HG03196 (cell line): ENCODE measurements around the gene CINP.

ENCODE experiments used
- ATAC-seq: cut with Tn5 transposase; IDR thresholded peaks from one replicate; pipeline ENCODE4 v1.9.1; 2021; ENCODE audit not compliant: unreplicated experiment

CINP gene

DNA sequence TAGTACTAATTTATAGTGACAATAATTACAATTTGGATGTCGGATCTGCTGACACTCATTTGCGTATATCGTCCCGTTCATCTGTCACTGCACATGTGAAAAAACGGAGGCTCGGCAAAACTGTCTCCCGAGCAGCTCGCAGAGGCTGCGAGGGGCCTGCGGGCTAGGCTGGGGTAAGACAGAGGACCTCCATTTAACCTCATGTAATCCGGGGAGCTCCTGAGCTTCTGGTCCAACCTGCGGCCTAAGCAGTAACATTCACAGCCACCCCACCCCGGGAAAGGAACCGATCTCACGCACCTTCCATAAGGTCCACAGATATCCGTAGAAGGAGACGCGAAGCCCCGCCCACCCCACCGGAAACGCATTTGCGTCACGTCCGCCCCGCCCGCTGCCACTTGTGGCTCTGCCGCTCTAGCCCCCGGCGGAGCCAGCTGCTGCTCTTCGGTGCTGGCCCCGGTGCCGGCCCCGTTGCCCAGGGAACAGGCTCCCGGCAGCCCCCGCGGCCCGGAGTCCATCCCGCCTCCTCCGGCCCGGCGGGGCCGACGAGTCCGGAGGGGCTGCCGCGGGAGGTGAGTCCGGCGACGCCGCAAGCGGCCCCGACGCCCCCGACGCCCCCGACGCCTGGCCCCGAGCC, at the start of gene CINP, which contains the start of gene TECPR2:
TSS of gene CINP (minus strand) at position 346 of the 637 bp plus-strand sequence. CDS start at position 307, 39 bp downstream.
TSS of gene TECPR2 (plus strand) at position 397 of the 637 bp plus-strand sequence. CDS start 13,781 bp downstream, outside the sequence.
- peak; percentile 95 for ATAC-seq

DNA sequence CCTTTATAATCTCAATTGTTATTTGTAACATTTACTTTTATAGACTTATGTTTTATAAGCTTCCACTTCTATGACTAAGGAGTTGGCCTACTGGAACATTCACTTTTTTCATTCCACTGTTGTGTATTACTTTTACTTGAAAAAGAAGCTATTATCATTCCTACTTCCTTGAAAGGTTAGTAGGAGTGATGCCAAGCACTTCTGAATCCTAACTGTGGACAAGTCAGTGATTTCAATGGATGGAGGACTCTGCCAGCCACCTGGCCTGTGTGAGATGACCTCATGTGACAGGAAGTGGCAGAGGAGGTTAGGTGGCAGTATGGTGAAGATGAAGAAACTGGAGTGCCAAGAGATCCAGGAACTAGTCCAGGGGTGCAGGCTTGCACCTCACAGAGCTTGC, 46.0 kb upstream of the CINP start:
- ATAC-seq, result no peak

DNA sequence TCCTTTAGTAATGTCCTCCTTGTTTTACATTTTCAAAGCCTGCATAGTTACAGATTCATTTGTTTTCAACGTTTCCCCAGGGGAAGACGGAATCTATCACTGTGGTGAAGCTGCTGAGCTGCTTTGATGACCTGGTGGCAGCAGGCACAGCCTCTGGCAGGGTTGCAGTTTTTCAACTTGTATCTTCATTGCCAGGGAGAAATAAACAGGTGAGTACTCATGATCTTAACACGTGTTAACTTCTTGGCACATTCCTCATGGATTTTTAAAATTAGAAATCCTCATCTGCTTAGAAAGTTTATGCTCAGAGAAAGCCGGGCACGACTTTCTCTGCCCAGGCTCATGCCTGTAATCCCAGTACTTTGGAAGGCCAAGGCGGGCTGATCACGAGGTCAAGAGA, 44.6 kb upstream of the CINP start:
- no peak for ATAC-seq

DNA sequence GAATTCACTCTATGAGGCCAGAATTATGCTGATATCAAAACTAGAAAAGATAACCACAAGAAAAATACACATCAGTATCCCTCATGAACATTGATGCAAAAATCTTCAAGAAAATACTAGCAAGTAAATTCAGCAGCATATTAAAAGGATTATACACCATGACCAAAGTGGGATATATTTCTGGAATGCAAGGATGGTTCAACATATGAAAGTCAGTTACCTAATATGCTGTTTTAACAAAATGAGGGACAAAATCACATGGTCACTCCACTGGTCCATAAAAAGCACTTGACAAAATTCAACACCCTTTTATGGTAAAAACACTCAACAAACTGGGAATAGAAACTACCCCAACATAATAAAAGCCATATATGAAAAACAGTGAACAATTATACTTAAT, 40.3 kb upstream of the CINP start:
- ATAC-seq, result no peak

DNA sequence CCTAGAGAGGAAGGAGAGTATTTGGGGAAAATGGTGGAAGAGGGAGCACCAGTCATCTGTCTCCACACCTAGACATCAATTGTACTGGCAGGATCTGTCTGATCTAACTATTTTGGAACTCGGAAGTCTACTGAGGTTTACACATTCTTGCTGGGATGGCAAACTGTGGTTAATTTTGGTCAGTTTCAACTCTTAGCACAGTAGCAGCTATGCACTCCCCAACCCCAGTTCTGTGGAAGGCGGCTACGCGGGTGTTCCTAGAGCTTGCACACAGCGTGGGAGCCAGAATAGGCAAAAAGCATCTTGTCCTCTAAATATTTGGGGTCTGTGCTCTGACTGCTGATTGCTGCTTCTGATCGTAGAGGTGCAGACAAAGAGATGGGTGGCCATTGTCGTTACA, 33.8 kb upstream of the CINP start:
- ATAC-seq, result no peak

DNA sequence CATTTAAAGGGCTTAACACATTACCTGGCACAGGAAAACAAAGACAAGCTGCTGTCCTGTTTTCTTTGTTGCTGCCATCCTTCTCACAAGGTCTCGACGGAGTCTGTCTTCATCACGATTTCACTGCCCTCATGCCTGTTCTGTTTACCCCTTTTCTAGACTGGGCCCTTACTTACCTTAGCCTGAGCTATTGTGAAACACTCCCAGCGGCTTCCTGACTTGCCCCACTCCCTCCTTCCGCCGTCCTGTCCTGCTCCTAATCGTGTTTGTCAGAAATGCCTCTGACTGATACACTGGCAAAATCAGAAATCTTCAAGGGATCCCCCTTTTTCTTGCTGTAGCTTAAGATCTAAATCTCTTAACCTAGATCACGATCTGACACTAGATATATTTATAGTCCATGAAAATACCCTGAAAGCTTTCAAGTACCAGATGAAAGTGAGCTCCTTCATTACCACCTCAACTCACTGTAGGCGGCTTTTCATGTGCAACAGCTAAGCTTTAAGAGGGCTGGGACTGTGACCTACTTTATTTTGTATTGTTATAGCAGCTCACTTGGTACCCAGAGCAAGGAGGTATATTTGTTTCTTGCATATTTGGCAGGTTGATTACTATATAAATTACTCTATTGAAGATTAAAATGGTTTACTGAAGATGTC, 32.2 kb upstream of the CINP start:
- no peak for ATAC-seq

DNA sequence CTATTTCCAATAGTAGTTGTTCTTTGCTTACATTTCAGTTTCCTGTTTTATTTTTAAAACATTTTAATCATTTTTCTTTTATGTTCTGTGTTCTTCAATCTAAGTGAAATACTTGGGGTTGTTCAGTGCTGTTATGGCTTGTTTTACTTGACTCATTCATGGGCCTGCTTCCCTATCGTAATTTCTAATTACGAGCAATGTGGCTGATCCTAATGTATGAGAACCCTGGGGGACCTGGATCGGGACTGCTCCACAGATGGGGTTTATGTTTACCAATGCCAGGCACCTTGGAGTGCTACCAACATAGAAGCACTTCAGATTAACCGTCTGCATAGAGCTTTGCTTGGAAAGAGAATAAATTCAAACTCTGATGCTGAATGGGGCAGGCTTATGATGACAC, 29.8 kb upstream of the CINP start:
- ATAC-seq, result no peak

DNA sequence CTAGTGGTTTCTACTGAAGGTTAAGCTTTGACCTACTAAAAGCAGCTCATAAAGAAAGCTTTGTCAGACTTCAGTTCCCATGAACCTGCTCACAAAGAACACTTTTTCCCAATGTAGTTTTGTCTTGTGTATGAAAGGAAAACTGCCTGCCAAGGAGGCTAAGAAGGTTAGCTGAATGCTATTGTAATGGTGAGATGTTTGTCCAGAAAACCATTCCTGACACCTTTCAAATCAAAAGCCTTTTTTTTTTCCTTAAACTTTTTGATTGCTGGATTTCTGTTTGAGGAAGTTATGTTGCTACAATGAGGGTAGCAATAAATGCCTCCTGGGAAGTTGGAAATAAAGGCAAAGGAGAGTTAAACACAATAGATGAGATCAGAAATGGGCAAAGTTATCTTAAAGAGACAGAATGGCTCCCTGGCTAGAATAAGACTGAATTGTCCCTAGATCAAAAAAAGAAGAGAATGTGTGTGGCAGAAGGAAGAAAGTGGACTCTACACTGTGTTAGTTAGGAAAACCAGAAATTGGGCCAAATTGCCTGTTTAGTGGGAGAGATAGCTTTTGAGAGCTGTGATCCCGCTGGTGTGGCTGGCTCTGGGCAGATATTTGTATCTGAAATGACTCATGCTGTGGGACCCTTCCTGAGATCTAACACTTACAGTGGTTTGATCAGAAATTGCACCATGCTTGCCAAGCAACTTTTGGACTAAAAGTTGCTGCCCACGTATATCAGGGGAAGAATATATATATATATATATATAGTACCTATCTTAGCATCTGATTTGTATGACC, 27.6 kb upstream of the CINP start:
- ATAC-seq, result no peak

DNA sequence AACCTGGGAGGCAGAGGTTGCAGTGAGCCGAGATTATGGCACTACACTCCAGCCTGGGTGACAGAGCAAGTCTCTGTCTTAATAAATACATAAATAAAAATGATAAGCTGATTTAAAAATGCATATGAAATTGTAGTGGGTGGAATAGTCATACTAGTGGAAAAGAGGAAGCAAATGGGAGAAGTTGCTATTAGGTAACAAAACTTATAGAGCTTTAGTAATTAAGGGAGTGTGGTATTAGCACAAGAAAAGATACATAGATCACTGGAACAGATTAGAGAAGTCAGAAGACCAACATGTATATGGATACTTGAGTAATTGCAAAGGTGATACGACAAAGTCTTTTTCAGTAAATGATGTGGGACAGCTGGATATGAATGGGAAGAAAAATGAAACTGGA, 26.6 kb upstream of the CINP start:
- no peak for ATAC-seq

DNA sequence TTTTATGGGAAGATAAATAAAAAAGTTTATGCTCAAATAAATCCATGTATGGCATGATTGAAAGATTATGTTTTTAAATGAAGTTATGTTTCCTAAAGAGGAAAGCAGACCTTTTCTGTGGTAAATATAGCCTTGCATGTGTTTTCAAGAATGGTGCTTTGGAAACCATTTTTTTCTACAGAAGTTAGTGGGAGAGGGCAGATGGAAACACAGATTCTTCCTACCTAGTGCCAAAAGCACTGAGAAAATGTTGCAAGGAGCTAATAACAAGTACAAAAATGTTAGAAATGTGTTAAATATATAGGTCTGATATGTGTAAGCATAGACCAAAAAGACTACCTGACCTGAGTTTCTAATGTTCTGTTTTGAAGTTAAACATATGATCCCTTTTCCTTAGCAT, 24.4 kb upstream of the CINP start:
- no peak for ATAC-seq

DNA sequence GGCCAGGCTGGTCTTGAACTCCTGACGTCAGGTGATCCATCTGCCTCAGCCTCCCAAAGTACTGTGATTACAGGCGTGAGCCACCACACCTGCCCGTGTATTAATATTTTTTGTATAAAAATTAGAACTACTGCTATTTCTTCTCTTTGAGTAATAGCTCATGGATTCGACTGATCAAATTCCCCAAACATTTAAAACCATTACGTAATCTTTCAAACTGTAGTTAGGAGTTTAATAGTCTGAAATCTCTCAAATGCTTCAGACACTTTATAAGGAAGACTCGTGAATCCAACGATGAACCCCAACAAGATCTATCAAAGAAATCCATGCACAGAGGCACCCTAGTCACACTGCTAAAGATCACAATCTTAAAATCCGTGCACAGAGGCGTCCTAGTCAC, 16.1 kb upstream of the CINP start:
- no peak for ATAC-seq

DNA sequence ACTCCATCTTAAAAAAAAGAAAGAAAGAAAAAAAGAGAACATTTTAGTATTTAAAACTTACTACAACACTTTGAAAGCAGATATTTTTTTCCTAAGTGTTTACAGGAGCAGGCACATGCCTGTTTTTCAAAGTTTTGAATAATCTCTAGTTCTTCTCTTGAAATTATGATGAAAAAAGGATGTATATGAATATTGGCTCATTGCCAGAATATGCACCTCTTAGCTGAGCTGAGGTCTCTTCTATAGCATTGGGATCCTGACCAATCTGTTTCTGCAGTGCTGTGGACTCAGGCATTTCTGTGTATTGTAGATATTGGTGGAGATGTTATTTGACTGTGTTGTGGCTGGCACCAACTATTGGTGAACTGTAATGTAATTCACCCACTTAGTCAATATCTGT, 15.0 kb upstream of the CINP start:
- no peak for ATAC-seq

DNA sequence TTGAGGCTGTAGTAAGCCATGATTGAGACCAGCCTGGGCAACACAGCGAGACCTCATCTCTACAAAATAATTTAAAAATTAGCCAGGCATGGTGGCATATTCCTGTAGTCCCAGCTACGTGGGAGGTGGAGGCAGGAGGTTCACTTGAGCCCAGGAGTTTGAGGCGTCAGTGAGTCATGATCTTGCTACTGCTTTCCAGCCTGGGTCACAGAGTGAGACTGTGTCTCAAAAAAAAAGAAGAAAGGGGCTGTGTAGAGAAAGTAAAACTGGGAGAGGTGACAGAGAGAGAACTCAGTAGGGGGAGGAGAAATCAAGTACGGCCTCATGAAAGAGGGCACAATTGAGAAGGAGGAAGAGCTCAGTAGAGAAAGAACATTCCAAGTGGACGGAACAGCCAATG, 12.4 kb upstream of the CINP start:
- no peak for ATAC-seq

DNA sequence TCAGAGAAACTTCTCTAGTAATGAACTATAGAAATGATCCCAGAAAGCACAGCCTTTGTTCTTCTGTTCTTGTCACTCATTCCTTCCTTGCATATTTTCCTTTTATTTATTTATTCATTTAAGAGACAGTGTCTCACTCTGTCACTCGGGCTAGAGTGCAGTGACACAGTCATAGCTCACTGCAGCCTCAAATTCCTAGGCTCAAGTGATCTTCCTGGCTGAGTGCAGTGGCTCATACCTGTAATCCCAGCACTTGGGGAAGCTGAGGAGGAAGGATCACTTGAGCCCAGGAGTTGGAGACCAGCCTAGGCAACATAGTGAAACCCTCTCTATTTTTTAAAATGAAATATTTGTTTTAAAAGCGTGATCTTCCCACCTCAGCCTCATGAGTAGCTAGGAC, 11.6 kb upstream of the CINP start:
- no peak for ATAC-seq

DNA sequence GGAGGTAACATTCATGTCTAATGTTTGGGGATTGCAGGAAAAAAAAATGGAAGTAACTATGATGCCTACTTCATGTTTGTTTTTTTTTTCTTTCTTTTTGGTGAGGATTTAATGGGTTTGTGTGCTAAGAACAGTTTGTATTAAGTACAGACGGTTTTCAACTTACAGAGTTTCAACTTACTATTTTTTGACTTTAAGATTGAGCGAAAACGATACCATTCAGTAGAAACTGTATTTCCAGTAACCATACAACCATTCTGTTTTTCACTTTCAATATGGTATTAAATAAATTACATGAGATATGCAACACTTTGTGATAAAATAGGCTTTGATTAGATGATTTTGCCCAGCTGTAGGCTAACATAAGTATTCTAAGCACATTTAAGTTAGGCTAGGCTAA, 10.4 kb upstream of the CINP start:
- no peak for ATAC-seq

DNA sequence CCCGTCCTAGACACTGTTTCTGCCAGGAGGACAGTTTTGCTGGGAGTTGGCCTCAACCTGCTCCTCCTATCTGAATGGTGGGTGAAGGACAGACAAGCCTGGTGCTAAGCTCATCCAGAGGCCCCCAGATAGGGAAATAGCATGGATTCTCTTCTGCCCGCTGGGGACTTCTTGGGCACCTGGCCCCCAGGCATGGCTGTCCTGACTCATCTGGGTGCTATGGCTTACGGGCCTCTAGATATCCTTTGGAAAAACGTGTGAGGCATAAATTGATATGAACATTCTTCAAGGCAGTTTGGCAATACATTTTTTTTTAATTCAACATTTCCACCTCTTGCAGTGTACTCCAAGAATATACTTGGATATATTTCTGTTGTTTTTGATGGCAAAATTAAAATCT, 8.7 kb upstream of the CINP start:
- no peak for ATAC-seq

DNA sequence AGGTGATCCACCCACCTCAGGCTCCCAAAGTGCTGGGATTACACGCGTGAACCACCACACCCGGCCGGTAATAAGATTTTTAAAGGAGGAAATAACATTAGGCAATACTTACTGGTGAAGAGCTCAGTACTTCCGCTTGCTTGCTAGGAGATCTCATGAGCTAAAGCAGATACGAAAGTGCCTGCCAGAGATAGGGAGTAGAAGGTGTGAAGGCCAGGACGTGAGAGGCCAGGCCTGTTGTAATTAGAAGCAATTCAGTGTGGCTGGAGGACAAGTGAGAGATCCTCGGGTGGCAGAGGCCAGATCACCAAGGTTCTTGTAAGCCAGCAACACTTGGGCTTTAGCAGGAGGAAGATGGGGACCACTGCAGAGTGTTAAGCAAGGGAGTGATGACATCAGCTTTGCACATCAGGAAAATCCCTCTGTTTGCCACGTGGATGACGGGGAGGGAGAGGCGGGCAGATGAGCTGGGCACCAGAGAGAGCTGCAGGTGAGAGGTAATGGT, 7.7 kb upstream of the CINP start:
- ATAC-seq, result no peak

DNA sequence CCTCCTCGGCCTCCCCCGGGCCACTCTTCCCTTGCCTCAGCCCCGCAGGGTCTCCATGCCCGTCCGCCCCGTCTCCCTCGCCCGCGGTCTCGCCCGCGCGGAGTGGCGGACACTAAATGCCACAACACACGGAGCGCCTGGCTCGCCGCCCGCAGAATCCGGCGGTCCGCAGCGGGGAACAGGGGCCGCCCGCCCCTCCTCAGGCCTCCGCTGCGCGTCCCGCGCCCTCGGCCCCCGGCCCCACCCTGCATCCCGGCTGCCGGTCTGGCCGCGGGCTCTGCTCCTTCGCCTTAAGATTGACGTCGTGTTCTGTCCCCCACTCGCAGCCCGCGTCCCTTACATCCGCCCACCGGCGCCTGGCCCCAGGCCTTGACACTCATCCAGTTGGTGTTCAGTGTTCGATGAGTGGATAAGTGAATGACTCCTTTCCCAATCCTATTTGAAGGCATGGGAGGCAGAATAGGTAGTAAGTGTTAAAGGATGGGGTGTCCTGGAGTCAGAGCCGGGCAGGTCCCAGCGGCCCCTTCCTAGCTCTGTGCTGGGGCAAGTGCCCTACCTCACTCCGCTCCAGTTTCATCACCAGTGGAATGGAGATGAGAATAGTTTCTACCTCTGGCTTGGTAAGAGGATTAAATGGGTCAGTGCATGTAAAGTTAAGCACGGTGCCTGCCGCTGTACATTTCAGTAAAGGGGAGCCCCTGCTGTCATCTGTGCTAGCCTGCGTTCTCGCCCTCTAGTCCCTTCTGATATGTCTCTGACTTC, 673 bp upstream of the CINP start:
- ATAC-seq, result peak; percentile 24

DNA sequence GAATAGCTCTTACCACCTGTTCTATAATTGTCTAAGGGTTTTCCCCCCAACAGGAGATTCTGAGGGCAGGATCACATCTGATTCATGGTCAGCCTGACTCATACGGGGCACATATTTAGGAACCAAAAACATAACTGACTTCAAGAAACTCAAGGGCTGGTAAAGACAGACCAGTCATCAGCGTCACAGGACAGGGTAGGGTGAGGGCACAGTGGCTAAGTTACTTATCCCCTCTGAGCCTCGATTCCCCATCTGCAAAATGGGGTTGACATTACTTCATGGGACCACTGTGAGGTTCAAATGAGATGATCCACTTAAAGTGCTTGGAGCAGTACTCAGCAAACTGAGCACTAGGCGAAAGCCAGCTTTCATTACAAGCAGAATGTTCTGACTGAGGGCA, 606 bp downstream of the CINP start:
- ATAC-seq, result no peak

DNA sequence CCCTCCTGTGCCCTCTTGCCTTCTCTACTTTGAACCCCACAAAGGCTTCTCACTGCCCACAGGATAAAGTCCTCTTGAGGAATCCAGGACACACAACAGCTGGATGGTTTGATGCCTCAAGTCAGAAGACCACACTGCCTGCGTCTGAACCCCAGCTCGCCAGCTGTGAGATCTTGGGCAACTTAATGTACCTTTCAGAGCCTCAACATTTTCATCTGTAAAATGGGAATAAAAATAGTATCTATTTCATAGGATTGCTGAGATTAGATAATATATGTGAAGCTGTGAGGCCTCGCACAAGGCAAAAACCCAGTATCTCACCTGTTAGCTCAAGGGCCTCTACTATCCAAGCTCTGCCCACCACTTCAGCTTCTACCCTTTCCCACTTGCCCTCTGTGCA, 2.3 kb downstream of the CINP start:
- ATAC-seq, result no peak

DNA sequence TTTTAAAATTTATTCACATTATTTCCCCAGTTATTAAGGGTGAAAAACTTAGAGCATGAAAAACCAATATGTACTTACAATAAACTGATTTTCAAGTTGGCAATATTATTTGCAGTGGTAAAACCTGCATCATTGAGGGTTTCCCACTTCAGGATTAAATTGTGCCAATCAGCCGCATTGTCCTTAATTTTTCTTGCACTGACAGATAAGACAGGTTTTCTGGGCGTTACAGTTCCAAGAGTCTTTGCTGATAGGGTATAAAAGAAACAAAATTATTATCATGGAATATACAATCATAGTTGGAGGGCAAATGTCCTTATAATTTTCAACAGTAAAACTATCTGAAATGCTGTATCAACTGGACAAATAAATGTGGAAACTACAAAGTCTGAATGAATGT, 3.3 kb downstream of the CINP start:
- ATAC-seq, result no peak
